ENCODE measurements around the gene TTLL6. TPM values are rescaled to one million over a fixed set of nuclear protein-coding genes. Genes with fewer than 3 reads are reported as not detected.

The TTLL6 gene
- total RNA-seq, 1 donor from 2014 or later = not detected

GRCh38 chr17:48755356-48755755 lies 61.7 kb downstream of the TTLL6 start:
- Mint-ChIP-seq H3K27me3 (ENCODE audit: unreplicated experiment) (peaks cover 87% of the 10 kb centered on the region), H3K27ac (ENCODE audit: unreplicated experiment) (no peak overlapping the region), H3K4me1 (ENCODE audit: unreplicated experiment) (no peaks in the 10 kb centered on the region), H3K9me3 (ENCODE audit: unreplicated experiment) (no peaks in the 10 kb centered on the region), H3K4me3 (ENCODE audit: unreplicated experiment) (no peak overlapping the region), H3K36me3 (ENCODE audit: unreplicated experiment) (no peaks in the 10 kb centered on the region)
- no peak for TF ChIP-seq CTCF (IDR thresholded peaks at IDR 0.05)
- DNase-seq (ENCODE audit: extremely low spot score, unreplicated experiment) = no peak

DNA sequence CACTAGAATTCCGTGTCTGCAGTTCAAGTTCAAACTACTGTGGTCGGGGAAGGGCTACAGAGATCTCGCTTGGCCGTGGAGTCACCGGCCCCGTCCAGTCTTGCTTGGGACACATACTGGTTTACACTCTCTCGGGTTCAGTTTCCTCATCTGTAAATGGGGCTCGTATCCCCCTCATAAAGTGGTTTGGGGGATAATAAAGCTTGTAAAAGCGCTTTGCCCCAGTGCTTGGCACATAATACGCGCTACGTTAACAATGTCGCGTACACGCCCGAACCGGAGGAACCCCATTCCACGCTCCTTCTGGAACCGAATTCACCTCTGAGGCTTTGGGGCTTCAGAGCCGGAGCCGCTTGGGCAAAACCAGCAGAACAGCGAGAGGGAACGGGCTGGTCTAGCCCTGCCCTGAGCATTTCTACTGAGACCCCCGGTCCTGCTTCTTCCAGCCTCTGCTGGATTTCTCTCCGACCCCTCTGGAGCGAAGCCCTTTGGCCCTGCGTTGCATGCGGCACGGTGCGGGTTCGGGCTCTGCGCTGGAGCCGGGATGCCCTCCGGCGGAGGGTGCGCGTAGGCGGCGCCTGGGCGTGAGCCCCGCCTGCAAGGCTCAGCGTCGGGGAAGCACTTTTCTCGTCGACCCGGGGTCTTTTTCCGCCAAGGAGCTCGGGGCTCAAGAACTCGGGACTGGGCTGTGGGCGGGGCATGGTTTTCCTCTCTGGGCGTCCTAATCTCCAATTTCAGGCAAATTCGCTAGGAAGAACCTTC lies 62.3 kb downstream of the TTLL6 start:
- Mint-ChIP-seq H3K4me3 (ENCODE audit: unreplicated experiment) (no peak overlapping the region), H3K36me3 (ENCODE audit: unreplicated experiment) (no peaks in the 10 kb centered on the region), H3K27me3 (ENCODE audit: unreplicated experiment) (peaks cover 89% of the 10 kb centered on the region), H3K9me3 (ENCODE audit: unreplicated experiment) (no peaks in the 10 kb centered on the region), H3K4me1 (ENCODE audit: unreplicated experiment) (no peaks in the 10 kb centered on the region), H3K27ac (ENCODE audit: unreplicated experiment) (no peak overlapping the region)
- no peak for DNase-seq (ENCODE audit: extremely low spot score, unreplicated experiment)
- TF ChIP-seq CTCF (IDR thresholded peaks at IDR 0.05) = no peak

- H3K9me3 Mint-ChIP-seq (ENCODE audit: unreplicated experiment) = no peaks in the 10 kb centered on the region
- DNase-seq (ENCODE audit: extremely low spot score, unreplicated experiment) = no peak
- no peak overlapping the region for H3K27ac Mint-ChIP-seq (ENCODE audit: unreplicated experiment)
- H3K36me3 Mint-ChIP-seq (ENCODE audit: unreplicated experiment) = no peaks in the 10 kb centered on the region
- no peak for TF ChIP-seq CTCF (IDR thresholded peaks at IDR 0.05)
- peaks cover 89% of the 10 kb centered on the region for H3K27me3 Mint-ChIP-seq (ENCODE audit: unreplicated experiment)
- no peak overlapping the region for H3K4me3 Mint-ChIP-seq (ENCODE audit: unreplicated experiment)
- no peaks in the 10 kb centered on the region for H3K4me1 Mint-ChIP-seq (ENCODE audit: unreplicated experiment)
These were observed 63.1 kb downstream of the TTLL6 start for GRCh38 chr17:48753794-48754499.

GRCh38 chr17:48752399-48753288 lies 64.4 kb downstream of the TTLL6 start:
- no peak for TF ChIP-seq CTCF (IDR thresholded peaks at IDR 0.05)
- H3K4me1 Mint-ChIP-seq (ENCODE audit: unreplicated experiment) = no peaks in the 10 kb centered on the region
- H3K9me3 Mint-ChIP-seq (ENCODE audit: unreplicated experiment) = no peaks in the 10 kb centered on the region
- H3K27me3 Mint-ChIP-seq (ENCODE audit: unreplicated experiment) = peaks cover 91% of the 10 kb centered on the region
- DNase-seq (ENCODE audit: extremely low spot score, unreplicated experiment) = no peak
- H3K36me3 Mint-ChIP-seq (ENCODE audit: unreplicated experiment) = no peaks in the 10 kb centered on the region
- H3K27ac Mint-ChIP-seq (ENCODE audit: unreplicated experiment) = no peak overlapping the region
- H3K4me3 Mint-ChIP-seq (ENCODE audit: unreplicated experiment) = no peak overlapping the region
